WTC11 (cell line): Measurements from ENCODE around the gene UPK3A. TPM values are rescaled to one million over a fixed set of nuclear protein-coding genes. Genes with fewer than 3 reads are reported as not detected.

Experiments
- ATAC-seq: fragments of 200-7000 bp; cut with Tn5 transposase; 2 replicates; pipeline ENCODE4 v1.10.0; 2021; ENCODE audit warnings: mild to moderate bottlenecking, moderate library complexity
- CTCF ChIA-PET: fragments of 300-600 bp; sonication (Branson Sonifier 250); formaldehyde crosslinking; loops from one replicate; lab custom pipeline; 2021; ENCODE audit warnings: antibody characterized with exemption; lab: Charles Lee
- POLR2A ChIA-PET: fragments of 350-600 bp; sonication (Branson Sonifier 250); formaldehyde crosslinking; loops from one replicate; lab custom pipeline; 2021; ENCODE audit warnings: antibody characterized with exemption; lab: Charles Lee
- DNase-seq: peaks from one replicate; pipeline ENCODE4 v3.0.0; 2021; ENCODE audit warnings: low spot score
- H3K27ac Mint-ChIP-seq: 2 replicates; pipeline ENCODE4 v1.8.0; 2021; ENCODE audit warnings: mixed read lengths
- H3K27me3 Mint-ChIP-seq: 2 replicates; pipeline ENCODE4 v1.8.0; 2021; ENCODE audit warnings: low read depth, mild to moderate bottlenecking, moderate library complexity, mixed read lengths
- H3K36me3 Mint-ChIP-seq: 2 replicates; pipeline ENCODE4 v1.8.0; 2021; ENCODE audit warnings: mixed read lengths
- H3K4me1 Mint-ChIP-seq: 2 replicates; pipeline ENCODE4 v1.8.0; 2022; ENCODE audit warnings: mixed read lengths
- H3K4me3 Mint-ChIP-seq: 2 replicates; pipeline ENCODE4 v1.8.0; 2021; ENCODE audit warnings: mild to moderate bottlenecking, moderate library complexity, mixed read lengths
- H3K9me3 Mint-ChIP-seq: 2 replicates; pipeline ENCODE4 v1.8.0; 2021; ENCODE audit warnings: mixed read lengths
- CREB1 ChIP-seq: sonication (generic); formaldehyde crosslinking; IDR thresholded peaks from 2 replicates; pipeline ENCODE4 v1.8.0; 2023; ENCODE audit warnings: mild to moderate bottlenecking, missing genetic modification reagents
- GRHL2 ChIP-seq: fragments of 250-450 bp; sonication (Bioruptor Pico); IDR thresholded peaks from 2 replicates; pipeline ENCODE4 v1.8.0; 2022; ENCODE audit warnings: mild to moderate bottlenecking, moderate library complexity; ENCODE audit not compliant: insufficient replicate concordance, severe bottlenecking
- NFATC4 ChIP-seq: fragments of 250-450 bp; sonication (Bioruptor Pico); IDR thresholded peaks from 2 replicates; pipeline ENCODE4 v1.9.0; 2021; ENCODE audit warnings: mild to moderate bottlenecking
- SP1 ChIP-seq: sonication (generic); formaldehyde crosslinking; conservative IDR thresholded peaks from 2 replicates; pipeline ENCODE4 v1.8.1; 2022; ENCODE audit warnings: missing genetic modification reagents
- ZBTB21 ChIP-seq: sonication (generic); formaldehyde crosslinking; IDR thresholded peaks from 2 replicates; pipeline ENCODE4 v1.8.1; 2023; ENCODE audit warnings: mild to moderate bottlenecking, missing genetic modification reagents, borderline replicate concordance
- ZNF317 ChIP-seq: sonication (generic); formaldehyde crosslinking; IDR thresholded peaks from 2 replicates; pipeline ENCODE4 v1.8.1; 2023; ENCODE audit warnings: low read depth, mild to moderate bottlenecking, moderate library complexity, missing genetic modification reagents, borderline replicate concordance
- total RNA-seq: library from RNA; stranded (reverse); gene quantifications from 3 replicates; pipeline ENCODE4 v1.2.3, GENCODE V29; 2021
- TF ChIP-seq, protein P1 (sequence below): fragments of 250-450 bp; sonication (Bioruptor Pico); IDR thresholded peaks from 2 replicates; pipeline ENCODE4 v1.9.0; 2021; ENCODE audit warnings: mild to moderate bottlenecking
- TF ChIP-seq, protein P2 (sequence below): fragments of 250-450 bp; sonication (Bioruptor Pico); IDR thresholded peaks from 2 replicates; pipeline ENCODE4 v1.8.0; 2021; ENCODE audit warnings: mild to moderate bottlenecking
- TF ChIP-seq, protein P3 (sequence below): sonication (generic); formaldehyde crosslinking; IDR thresholded peaks from 2 replicates; pipeline ENCODE4 v1.8.0; 2023; ENCODE audit warnings: missing genetic modification reagents
- TF ChIP-seq, protein P4 (sequence below): fragments of 250-450 bp; sonication (Bioruptor Pico); IDR thresholded peaks from 2 replicates; pipeline ENCODE4 v1.9.0; 2021; ENCODE audit warnings: mild to moderate bottlenecking, borderline replicate concordance
- TF ChIP-seq, protein P5 (sequence below): sonication (generic); formaldehyde crosslinking; IDR thresholded peaks from 2 replicates; pipeline ENCODE4 v1.8.0; 2022; ENCODE audit warnings: mild to moderate bottlenecking, missing genetic modification reagents
- TF ChIP-seq, protein P6 (sequence below): sonication (generic); formaldehyde crosslinking; IDR thresholded peaks from 2 replicates; pipeline ENCODE4 v1.8.0; 2022; ENCODE audit warnings: mild to moderate bottlenecking, missing genetic modification reagents
- TF ChIP-seq, protein P7 (sequence below): sonication (generic); formaldehyde crosslinking; IDR thresholded peaks from 2 replicates; pipeline ENCODE4 v1.8.1; 2023; ENCODE audit warnings: mild to moderate bottlenecking, missing genetic modification reagents, moderate library complexity
- TF ChIP-seq, protein P8 (sequence below): fragments of 200-600 bp; IDR thresholded peaks from 2 replicates; pipeline ENCODE4 v1.8.0; 2022; ENCODE audit warnings: antibody characterized with exemption

The UPK3A gene
- total RNA-seq, 1 experiment from 2014 or later = 0.37 TPM

DNA sequence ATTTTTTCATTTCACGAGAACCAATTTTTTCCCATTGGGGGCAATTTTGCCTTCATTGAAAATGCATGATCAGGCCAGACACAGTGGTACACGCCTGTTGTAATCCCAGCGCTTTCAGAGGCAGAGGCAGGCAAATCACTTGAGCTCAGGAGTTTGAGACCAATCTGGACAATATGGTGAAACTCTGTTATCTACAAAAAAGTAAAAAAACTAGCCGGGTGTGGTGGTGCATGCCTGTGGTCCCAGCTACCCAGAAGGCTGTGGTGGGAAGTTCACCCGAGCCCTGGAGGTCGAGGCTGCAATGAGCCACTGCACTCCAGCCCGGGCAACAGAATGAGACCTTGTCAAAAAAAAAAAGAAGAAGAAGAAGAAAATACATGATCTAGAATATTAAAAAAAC, 19.2 kb upstream of the UPK3A start (continued):
- TF ChIP-seq, protein P1, sequence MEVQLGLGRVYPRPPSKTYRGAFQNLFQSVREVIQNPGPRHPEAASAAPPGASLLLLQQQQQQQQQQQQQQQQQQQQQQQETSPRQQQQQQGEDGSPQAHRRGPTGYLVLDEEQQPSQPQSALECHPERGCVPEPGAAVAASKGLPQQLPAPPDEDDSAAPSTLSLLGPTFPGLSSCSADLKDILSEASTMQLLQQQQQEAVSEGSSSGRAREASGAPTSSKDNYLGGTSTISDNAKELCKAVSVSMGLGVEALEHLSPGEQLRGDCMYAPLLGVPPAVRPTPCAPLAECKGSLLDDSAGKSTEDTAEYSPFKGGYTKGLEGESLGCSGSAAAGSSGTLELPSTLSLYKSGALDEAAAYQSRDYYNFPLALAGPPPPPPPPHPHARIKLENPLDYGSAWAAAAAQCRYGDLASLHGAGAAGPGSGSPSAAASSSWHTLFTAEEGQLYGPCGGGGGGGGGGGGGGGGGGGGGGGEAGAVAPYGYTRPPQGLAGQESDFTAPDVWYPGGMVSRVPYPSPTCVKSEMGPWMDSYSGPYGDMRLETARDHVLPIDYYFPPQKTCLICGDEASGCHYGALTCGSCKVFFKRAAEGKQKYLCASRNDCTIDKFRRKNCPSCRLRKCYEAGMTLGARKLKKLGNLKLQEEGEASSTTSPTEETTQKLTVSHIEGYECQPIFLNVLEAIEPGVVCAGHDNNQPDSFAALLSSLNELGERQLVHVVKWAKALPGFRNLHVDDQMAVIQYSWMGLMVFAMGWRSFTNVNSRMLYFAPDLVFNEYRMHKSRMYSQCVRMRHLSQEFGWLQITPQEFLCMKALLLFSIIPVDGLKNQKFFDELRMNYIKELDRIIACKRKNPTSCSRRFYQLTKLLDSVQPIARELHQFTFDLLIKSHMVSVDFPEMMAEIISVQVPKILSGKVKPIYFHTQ (CRISPR knock-in tag) = no peak
- TF ChIP-seq, protein P2, sequence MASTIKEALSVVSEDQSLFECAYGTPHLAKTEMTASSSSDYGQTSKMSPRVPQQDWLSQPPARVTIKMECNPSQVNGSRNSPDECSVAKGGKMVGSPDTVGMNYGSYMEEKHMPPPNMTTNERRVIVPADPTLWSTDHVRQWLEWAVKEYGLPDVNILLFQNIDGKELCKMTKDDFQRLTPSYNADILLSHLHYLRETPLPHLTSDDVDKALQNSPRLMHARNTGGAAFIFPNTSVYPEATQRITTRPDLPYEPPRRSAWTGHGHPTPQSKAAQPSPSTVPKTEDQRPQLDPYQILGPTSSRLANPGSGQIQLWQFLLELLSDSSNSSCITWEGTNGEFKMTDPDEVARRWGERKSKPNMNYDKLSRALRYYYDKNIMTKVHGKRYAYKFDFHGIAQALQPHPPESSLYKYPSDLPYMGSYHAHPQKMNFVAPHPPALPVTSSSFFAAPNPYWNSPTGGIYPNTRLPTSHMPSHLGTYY = no peak

DNA sequence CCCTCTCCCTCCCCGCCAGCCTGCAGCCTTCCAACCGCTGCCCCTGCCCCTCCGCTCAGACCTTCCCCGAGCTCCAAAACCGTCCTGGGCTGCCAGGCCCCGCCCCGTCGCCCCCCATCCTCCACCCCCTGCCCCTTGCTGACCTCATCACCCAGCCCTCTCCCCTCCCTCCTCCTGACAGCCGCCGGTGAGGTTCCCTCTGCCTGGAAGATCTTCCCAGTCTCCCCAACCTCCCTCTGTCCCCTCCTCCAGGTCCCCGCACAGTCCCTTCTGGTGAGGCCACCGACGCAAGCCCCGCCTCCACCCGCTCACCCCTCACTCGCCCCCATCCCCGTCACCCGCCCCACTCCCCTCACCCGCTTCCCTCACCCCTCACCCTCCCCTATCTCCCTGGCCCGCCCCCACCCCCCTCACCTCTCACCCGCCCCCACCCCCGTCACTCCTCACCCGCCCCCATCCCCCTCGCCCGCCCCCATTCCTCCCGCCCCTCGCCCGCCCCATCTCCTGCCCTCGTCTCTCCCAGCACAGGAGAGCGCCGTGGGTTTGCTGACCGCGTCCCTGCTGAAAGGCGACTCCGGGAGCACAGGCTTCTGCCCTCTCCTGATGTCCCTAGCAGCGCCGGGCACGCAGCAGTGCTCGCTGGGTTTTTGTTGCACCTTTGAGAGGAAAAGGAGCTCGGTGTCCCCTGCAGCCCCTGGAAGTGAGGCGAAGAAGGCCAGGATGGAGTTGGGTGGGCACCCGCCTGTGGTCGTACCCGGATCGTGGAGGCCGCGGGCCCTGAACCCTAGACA, 16.4 kb upstream of the UPK3A start:
- H3K27me3 Mint-ChIP-seq = peaks cover 26% of the 10 kb centered on the region
- peak overlapping the region; percentile 95 for H3K27ac Mint-ChIP-seq
- ATAC-seq = peak; percentile 87

More for the DNA sequence above, 16.4 kb upstream of the UPK3A start:
- ChIA-PET POLR2A (no interaction called here), CTCF (interaction anchor here (0.5 to 1.2 kb wide), 10 partner anchors 17 to 448 kb away, joined by 3 to 6 read pairs (median 4); partner anchors contain the start of gene NUP50)
- peak; percentile 90 for DNase-seq
- TF ChIP-seq, protein P3, sequence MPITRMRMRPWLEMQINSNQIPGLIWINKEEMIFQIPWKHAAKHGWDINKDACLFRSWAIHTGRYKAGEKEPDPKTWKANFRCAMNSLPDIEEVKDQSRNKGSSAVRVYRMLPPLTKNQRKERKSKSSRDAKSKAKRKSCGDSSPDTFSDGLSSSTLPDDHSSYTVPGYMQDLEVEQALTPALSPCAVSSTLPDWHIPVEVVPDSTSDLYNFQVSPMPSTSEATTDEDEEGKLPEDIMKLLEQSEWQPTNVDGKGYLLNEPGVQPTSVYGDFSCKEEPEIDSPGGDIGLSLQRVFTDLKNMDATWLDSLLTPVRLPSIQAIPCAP = no peak
- no peak for TF ChIP-seq ZBTB21 (CRISPR knock-in tag)
- TF ChIP-seq, protein P4, sequence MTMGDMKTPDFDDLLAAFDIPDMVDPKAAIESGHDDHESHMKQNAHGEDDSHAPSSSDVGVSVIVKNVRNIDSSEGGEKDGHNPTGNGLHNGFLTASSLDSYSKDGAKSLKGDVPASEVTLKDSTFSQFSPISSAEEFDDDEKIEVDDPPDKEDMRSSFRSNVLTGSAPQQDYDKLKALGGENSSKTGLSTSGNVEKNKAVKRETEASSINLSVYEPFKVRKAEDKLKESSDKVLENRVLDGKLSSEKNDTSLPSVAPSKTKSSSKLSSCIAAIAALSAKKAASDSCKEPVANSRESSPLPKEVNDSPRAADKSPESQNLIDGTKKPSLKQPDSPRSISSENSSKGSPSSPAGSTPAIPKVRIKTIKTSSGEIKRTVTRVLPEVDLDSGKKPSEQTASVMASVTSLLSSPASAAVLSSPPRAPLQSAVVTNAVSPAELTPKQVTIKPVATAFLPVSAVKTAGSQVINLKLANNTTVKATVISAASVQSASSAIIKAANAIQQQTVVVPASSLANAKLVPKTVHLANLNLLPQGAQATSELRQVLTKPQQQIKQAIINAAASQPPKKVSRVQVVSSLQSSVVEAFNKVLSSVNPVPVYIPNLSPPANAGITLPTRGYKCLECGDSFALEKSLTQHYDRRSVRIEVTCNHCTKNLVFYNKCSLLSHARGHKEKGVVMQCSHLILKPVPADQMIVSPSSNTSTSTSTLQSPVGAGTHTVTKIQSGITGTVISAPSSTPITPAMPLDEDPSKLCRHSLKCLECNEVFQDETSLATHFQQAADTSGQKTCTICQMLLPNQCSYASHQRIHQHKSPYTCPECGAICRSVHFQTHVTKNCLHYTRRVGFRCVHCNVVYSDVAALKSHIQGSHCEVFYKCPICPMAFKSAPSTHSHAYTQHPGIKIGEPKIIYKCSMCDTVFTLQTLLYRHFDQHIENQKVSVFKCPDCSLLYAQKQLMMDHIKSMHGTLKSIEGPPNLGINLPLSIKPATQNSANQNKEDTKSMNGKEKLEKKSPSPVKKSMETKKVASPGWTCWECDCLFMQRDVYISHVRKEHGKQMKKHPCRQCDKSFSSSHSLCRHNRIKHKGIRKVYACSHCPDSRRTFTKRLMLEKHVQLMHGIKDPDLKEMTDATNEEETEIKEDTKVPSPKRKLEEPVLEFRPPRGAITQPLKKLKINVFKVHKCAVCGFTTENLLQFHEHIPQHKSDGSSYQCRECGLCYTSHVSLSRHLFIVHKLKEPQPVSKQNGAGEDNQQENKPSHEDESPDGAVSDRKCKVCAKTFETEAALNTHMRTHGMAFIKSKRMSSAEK (CRISPR knock-in tag) = no peak
- no peak for TF ChIP-seq GRHL2 (CRISPR knock-in tag)
- no peak for TF ChIP-seq ZNF317 (CRISPR knock-in tag)
- TF ChIP-seq, protein P5, sequence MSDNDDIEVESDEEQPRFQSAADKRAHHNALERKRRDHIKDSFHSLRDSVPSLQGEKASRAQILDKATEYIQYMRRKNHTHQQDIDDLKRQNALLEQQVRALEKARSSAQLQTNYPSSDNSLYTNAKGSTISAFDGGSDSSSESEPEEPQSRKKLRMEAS (CRISPR knock-in tag) = 0 out of 2 replicates have a peak, but pooled peaks have one; percentile 12
- TF ChIP-seq, protein P6, sequence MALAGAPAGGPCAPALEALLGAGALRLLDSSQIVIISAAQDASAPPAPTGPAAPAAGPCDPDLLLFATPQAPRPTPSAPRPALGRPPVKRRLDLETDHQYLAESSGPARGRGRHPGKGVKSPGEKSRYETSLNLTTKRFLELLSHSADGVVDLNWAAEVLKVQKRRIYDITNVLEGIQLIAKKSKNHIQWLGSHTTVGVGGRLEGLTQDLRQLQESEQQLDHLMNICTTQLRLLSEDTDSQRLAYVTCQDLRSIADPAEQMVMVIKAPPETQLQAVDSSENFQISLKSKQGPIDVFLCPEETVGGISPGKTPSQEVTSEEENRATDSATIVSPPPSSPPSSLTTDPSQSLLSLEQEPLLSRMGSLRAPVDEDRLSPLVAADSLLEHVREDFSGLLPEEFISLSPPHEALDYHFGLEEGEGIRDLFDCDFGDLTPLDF = no peak
- no peak for TF ChIP-seq CREB1
- TF ChIP-seq, protein P7, sequence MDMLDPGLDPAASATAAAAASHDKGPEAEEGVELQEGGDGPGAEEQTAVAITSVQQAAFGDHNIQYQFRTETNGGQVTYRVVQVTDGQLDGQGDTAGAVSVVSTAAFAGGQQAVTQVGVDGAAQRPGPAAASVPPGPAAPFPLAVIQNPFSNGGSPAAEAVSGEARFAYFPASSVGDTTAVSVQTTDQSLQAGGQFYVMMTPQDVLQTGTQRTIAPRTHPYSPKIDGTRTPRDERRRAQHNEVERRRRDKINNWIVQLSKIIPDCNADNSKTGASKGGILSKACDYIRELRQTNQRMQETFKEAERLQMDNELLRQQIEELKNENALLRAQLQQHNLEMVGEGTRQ (CRISPR knock-in tag) = no peak
- TF ChIP-seq NFATC4 = no peak
- TF ChIP-seq, protein P8, sequence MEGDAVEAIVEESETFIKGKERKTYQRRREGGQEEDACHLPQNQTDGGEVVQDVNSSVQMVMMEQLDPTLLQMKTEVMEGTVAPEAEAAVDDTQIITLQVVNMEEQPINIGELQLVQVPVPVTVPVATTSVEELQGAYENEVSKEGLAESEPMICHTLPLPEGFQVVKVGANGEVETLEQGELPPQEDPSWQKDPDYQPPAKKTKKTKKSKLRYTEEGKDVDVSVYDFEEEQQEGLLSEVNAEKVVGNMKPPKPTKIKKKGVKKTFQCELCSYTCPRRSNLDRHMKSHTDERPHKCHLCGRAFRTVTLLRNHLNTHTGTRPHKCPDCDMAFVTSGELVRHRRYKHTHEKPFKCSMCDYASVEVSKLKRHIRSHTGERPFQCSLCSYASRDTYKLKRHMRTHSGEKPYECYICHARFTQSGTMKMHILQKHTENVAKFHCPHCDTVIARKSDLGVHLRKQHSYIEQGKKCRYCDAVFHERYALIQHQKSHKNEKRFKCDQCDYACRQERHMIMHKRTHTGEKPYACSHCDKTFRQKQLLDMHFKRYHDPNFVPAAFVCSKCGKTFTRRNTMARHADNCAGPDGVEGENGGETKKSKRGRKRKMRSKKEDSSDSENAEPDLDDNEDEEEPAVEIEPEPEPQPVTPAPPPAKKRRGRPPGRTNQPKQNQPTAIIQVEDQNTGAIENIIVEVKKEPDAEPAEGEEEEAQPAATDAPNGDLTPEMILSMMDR = no peak
- peak; percentile 57 for TF ChIP-seq SP1
- peak overlapping the region; percentile 93 for H3K4me3 Mint-ChIP-seq
- H3K36me3 Mint-ChIP-seq = no peaks in the 10 kb centered on the region
- H3K4me1 Mint-ChIP-seq = peaks cover 23% of the 10 kb centered on the region
- H3K9me3 Mint-ChIP-seq = no peaks in the 10 kb centered on the region
